Glomerular visceral epithelial cell (primary cell): Measurements from ENCODE around the gene VAMP5.
"Not testable (repeated sequence)": the region's sequence is repeated elsewhere in the genome, so short reads cannot be mapped to it uniquely, and the experiment has no call there.

Source experiments
- DNase-seq: peaks from one replicate; pipeline ENCODE4 v3.0.0-alpha.2; 2016; ENCODE audit errors: extremely low spot score

The VAMP5 gene

DNA sequence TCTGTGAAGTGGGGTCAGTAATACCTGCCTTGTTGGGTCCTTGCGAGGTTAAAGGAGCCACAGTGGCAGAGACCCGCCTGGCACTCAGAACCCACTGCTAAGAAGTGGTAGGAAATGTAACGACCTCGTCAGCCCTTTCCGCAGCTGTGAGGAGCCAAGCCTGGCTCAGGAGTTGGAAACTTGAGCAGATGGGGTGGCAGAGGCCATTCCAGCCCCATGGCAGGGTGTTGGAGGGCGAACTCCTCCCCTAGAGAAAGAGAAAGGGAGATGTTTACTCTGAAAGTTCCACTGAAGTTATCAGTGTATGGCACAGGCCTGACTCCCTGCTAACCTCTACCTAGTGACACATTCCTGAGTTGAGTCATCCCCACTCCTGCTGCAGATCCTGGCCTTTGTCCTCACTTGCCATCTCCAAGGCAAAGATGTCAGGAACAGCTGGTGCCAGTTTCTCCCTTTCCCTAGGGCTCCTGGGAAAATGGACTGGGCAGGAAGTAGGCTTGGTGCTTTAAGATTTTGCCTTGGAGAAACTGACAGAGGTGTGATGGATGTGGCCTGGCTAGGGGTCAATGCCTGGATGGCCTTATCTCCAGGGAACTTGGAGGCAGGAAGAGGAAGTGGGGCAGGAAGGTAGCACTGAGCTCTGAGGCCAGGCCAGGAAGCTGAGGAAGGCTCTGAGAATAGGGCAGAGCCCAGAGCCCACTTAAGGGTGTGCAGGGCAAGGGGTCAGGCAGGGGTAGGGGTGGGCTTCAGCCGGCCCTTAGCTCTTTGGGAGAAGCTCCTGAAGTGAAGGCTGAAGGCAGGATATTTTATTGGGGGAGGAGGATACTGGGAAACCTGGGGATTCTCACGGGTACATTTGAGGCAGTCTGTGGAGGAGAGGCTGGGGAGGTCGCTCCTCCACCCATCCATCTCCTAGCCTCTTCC, 888 bp downstream of the VAMP5 start:
- peak; percentile 77 for DNase-seq

DNA sequence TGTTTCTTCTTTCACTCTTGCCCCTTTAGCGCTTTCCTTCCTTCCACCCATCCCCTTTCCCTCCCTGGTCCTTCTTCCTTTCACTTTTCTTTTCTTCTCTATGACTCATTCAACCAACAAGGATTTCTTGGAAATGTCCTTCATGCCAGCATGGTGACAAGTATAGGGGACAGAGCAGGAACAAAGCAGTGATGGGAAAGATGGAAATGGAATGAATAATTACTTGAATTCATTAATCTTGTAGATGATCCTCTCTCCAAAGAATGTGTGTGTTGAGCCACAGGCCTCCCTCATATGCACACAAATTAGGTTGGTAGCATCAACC, 1.5 kb downstream of the VAMP5 start:
- peak; percentile 25 for DNase-seq

DNA sequence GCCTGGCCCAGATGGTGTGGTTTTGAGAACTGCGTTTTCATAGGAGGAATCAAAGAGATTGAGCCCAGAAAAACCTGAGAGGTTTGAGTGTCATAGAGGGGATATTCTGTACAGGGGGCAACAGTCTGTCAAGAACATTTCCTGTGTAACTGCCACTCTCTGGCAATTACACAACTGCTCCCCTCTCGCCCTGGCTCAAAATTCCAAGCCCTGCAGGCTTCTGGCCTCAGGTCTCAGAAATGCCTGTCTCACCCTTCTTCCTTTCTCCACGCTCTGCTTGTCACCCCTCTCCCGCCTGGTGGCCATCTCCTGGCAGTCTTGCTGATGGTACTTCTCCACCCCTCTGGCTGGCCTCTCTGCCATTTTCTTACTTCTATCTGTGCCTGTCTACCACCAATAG, 4.0 kb downstream of the VAMP5 start:
- no peak for DNase-seq

GRCh38 chr2:85588645-85589044, 4.4 kb downstream of the VAMP5 start:
- no peak for DNase-seq

DNA sequence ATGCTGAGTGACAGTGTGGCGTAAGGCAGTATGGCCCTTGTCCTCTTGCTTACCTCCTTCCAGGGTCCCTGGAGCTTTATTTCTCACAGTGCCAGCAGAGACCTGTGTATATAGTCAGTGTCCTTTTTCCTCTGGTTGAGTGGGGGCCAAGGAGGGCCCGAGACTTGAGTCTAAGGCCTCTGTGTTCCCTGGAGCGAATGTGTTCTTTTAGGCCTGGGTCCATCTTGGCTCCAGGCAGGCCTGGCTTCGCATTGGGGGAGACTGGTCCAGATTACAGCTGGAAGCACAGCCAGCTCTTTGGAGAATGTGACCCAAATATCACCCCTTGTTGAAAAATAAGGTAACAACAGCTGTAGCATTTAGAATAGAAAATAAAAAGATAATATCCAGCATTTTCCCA, 5.0 kb downstream of the VAMP5 start:
- no peak for DNase-seq

DNA sequence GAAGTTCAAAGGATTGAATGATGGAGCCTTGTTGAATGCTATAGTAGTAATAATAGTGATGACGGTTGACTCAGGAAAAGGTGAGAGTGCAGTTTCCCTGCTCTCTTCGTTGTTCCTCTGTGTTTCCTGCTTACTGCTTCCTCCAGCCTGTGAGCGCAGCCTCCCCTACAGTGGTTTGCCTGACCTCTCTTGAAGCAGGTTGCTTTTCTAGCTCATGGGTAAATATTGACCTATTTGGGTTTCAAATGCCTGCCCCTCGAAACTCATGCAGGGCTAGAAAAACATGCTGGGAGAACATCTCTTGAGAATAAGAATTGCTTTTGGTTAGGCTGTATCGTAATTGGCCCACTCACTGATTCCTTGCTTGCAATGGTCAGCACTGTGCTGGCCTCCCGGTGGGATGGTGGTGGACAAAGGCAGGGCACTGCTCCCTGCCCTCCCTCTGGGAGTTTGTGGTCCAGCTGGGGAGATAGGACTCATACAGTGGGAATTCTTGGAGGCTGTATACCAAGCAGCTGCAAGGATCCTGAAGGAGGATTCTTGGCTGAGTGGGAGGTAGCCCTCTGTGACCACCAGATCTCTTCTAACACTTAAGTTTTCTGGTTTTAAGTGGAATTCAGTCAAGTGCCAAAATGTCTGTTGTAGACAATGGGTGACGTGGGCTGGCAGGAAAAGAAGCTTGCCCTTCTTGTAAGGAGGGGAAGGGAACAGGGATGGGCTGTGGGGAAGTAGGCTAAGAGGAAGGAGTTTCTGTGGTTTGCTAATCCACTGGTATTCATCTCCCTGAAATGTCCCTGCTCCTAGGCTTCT, 6.0 kb downstream of the VAMP5 start:
- DNase-seq, result peak; percentile 47

- no peak for DNase-seq
These were observed 6.7 kb downstream of the VAMP5 start for GRCh38 chr2:85590950-85591349.

GRCh38 chr2:85591563-85591962, 7.3 kb downstream of the VAMP5 start:
- DNase-seq, result no peak

DNA sequence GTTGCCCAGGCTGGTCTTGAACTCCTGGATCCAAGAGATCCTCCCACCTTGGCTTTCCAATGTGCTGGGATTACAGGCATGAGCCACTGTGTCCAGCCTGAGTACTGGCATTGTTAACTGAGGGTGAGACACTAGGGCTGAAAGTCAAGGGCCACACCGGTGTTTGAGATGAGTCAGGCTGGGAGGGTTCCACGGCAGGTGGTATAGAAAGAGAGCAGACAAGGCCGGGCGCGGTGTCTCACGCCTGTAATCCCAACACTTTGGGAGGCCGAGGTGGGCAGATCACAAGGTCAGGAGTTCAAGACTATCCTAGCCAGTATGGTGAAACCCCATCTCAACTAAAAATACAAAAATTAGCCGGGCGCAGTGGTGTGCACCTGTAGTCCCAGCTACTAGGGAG, 8.1 kb downstream of the VAMP5 start:
- DNase-seq, result not testable (repeated sequence)

DNA sequence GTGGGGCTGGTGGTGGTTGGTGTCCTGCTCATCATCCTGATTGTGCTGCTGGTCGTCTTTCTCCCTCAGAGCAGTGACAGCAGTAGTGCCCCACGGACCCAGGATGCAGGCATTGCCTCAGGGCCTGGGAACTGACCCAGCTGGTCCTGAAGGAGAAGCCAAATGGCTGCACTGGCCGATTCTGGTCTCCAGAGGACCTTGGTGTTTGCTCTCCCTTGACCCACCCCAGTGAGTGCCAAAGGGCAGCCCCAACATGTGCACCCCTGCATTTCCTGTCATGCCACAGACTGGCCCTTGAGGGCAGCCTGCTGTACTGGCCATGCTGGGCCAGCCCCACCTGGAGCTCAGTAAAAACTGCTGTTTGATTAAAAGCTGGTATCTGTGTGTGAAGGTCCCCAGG, 8.8 kb downstream of the VAMP5 start:
- no peak for DNase-seq

- DNase-seq, result no peak
These were observed 10.6 kb downstream of the VAMP5 start for GRCh38 chr2:85594715-85595300.

DNA sequence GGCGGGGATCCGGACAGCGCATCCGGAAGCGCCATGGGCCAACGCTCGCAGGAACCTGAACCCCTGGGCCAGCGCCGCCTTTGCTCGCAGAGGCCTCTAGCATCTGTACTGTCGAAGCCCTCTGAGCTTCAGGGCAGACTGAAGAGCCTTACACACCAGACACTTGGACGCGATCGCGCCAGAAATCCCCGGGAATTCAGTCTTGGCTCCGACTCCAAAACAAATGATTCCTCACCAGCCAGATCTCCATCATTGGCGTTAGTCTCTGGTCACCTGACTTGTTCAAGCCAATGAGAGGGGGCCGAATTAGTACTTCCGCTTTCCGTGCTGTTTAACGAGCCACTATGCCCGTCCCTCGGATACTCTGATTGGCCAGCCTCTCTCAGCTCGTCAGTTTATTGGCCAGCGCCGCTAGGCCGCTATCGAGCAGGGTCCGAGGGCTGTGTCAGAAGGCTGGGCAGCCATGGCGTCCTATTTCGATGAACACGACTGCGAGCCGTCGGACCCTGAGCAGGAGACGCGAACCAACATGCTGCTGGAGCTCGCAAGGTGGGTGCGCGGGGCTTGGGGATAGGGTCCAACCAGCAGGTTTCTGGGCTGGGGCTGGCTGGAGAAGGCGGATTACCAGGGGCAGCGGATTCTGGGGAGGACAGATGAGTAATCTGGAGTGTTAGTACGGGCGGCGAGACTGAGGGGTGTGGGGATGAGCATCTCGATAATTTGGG, 11.2 kb downstream of the VAMP5 start, which contains the start of gene RNF181:
RNF181 (plus strand) TSS at position 445 of the 725 bp plus-strand sequence; CDS start at position 464, 19 bp downstream.
- DNase-seq, result peak; percentile 95

- peak; percentile 25 for DNase-seq
These were observed 11.7 kb downstream of the VAMP5 start for GRCh38 chr2:85596026-85596333.

DNA sequence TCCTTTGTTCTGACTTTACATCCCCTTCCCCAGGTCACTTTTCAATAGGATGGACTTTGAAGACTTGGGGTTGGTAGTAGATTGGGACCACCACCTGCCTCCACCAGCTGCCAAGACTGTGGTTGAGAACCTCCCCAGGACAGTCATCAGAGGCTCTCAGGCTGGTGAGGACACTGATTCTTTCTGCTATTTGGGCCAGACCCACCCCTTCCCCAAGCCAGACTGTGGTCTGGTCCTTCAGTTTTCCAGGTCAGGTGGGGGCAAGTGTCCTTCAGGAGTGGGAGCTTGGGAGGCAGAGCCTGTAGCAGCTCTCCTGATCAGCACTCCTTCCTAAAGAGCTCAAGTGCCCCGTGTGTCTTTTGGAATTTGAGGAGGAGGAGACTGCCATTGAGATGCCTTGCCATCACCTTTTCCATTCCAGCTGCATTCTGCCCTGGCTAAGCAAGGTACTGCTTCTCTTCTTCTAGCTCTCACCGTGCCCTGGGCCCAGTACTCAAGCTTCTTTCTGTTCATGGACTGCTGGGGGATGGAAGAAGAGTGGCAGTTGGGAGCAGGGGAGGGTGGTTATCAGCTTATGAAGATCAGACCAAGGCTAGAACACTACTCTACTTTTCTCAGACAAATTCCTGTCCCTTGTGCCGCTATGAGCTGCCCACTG, 12.4 kb downstream of the VAMP5 start:
- no peak for DNase-seq

DNA sequence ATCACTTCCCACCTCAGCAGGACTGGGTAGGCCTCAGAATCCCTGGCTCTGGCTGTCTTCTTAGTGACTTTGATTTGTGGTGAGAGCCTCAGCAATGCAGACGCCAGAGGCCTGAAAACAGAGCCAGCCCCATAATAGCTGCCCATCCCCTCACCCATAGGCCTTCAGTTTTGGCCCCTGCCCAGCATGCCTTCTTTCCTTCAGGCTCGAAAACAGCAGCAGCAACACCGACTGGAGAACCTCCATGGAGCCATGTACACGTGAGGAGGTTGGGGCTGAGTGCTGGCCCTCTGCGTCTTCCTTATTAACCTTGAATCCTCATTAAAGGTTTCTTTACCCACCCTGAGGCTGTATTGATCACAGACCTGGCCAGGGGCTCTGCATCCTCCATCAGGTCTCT, 13.0 kb downstream of the VAMP5 start:
- DNase-seq, result no peak

- DNase-seq, result no peak
These were observed 14.5 kb downstream of the VAMP5 start for GRCh38 chr2:85598594-85599340.

DNA sequence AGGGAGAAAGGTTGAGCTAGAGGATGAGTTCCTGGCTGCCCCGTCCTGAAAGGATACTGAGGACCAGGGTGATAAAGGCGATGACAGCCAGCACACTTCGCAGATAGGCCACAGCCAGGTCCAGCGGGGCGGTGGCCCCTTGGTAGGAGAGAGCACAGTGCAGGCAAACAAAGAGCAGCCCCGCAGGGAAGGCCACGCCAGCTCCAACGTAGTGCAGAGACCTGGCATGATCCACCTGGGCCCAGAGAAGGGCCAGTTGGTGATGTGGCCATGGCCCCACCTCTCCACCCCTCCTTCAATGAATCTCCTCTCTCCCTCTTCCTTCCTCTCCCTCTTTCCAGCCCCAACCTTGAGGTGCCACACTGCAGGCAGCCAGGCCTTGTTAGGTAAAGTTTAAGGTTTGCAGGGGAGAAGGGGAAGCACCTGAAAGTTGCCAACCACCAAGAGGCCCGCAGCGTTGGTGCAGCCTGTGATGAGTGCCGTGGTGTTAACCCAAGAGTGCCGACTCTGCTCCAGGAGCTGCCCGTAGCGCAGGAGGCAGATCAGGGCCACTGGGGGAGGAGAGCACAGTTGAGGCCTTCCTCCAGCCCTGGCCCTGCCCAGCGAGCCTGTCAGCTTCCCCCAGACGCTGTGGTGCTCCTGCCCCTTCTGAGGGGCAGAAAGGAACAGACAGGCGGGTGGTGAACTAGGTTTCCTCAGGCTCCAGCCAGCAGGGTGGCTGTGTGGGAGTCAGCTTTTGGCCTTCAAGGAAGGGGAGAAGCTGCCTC, 15.4 kb downstream of the VAMP5 start:
- no peak for DNase-seq

- DNase-seq, result no peak
These were observed 16.0 kb downstream of the VAMP5 start for GRCh38 chr2:85600235-85600575.

DNA sequence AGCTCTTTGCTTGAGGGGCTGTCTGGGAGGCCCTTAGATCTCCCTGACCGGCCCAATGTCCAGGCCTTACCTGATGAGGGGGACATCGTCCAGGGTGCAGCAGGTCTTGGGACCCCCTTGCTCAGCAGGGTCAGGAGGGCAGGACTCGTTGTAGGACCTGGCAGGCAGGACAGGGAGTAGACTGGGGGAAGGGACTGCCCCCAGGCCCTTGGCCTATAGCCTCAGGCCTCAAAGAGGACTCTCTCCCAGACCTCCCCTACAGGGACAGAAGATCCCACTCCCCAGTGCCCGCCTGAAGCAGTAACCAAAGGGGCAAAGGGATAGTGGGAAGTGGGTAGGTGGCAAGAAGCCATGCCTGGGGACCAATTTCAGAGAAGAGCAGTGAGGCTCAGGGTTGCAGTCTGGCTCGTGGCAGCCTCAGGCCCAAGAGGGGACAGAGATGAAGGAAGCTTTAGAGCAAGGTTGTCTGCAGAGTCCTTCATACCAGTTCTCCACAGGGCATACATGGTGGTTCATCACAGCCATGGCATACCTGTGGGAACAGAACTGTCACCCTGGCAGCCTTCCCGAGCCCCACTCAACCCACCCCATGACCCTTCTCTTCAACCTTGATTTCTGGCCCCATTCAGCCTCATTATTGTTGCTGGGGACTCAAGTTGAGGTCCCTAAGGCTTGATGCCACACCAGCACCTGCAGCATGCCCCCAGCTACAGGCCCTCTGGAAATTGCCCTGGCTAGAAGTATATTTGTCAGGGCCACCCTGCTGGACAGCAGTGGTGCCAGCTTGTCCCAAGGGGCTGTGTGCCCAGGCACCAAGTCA, 16.9 kb downstream of the VAMP5 start:
- no peak for DNase-seq
